DOHH2 (cell line): ENCODE measurements around the gene IRF9.

Source experiments
- EZH2phosphoT487 ChIP-seq: fragments of 200-600 bp; sonication (generic); IDR thresholded peaks from 2 replicates; pipeline ENCODE4 v1.6.1; 2017; ENCODE audit warnings: borderline replicate concordance, mild to moderate bottlenecking, antibody characterized with exemption, low read length, moderate library complexity, mixed read lengths
- TF ChIP-seq, protein P1 (sequence below): fragments of 200-600 bp; sonication (generic); IDR thresholded peaks from one replicate; pipeline ENCODE4 v1.5.1; 2014; ENCODE audit warnings: antibody characterized with exemption, mild to moderate bottlenecking, low read depth, low read length; ENCODE audit not compliant: poor library complexity, severe bottlenecking

DNA sequence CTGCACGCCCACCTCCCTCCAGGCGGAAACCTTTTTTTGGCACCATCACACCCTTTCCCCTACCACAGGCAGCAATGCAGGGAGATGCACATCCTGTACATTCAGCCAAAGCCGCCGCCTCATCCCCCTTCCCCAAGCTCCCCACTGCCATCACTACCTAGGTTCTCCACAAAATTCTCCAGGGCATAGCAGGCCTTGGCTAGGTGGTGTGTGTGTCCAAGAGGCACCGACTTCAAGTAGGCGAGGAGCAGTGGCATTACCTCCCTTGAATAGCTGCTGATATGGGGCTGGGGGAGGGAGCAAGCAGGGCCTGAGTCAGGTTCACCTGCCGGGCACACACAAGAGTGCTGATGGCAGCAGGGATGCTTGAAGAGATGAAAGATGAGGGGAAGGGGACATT lies 24.0 kb downstream of the IRF9 start:
- no peak for TF ChIP-seq EZH2phosphoT487
- TF ChIP-seq, protein P1, sequence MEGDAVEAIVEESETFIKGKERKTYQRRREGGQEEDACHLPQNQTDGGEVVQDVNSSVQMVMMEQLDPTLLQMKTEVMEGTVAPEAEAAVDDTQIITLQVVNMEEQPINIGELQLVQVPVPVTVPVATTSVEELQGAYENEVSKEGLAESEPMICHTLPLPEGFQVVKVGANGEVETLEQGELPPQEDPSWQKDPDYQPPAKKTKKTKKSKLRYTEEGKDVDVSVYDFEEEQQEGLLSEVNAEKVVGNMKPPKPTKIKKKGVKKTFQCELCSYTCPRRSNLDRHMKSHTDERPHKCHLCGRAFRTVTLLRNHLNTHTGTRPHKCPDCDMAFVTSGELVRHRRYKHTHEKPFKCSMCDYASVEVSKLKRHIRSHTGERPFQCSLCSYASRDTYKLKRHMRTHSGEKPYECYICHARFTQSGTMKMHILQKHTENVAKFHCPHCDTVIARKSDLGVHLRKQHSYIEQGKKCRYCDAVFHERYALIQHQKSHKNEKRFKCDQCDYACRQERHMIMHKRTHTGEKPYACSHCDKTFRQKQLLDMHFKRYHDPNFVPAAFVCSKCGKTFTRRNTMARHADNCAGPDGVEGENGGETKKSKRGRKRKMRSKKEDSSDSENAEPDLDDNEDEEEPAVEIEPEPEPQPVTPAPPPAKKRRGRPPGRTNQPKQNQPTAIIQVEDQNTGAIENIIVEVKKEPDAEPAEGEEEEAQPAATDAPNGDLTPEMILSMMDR, result no peak
